Testis (tissue), 2 donors: ENCODE data around the gene KIF25.

Source experiments
- CTCF ChIP-seq, 3 experiments: fragments of 450-650 bp in 2 of 3; fragments of 200-600 bp in 1 of 3; sonication (generic) in 1 of 3; IDR thresholded peaks; one replicate each; pipeline ENCODE4 v1.5.1; 2016 to 2019; ENCODE audit warnings: antibody characterized with exemption in 3 of 3, mild to moderate bottlenecking in 2 of 3, moderate library complexity in 1 of 3
- POLR2A ChIP-seq: fragments of 450-650 bp; IDR thresholded peaks from one replicate; pipeline ENCODE4 v1.6.1; 2017; ENCODE audit warnings: antibody characterized with exemption, mild to moderate bottlenecking, moderate library complexity

DNA sequence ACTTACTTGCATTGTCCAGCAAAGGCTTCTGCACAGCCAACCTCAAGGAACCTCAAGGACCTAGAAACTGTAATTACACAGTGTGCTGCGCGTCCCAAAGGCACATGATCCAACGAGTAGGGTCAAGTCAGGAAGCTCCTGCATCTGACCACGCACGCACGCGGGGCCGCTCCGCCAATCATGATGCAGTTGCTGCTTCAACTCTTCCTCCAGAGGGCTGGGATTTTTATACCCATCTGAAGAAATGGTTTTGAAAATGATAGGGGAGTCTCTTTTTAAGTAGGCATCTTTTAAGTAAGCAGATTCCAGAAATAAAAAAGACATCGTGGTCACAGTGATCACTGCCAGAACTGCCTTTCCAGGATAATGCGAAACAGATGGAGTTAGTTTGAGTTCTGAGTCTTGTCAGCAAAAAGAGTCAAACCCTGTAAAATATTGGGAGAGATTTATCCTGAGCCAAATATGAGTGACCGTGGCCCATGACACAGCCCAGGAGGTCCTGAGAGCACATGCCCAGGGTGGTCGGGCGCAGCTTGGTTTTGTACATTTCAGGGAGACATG lies 34.0 kb downstream of the KIF25 start:
- no peak for TF ChIP-seq CTCF (IDR thresholded peaks at IDR 0.05)
- no peak for TF ChIP-seq POLR2A
